ENCODE measurements around the gene TREX2.
A peak's percentile ranks its signal among the peaks of the same experiment; 100 is the strongest.

GRCh38 chrX:153400146-153401132 is 45.4 kb downstream of the TREX2 start:
- no peak for TF ChIP-seq POLR2A (IDR thresholded peaks at IDR 0.05)
- TF ChIP-seq, protein P1, sequence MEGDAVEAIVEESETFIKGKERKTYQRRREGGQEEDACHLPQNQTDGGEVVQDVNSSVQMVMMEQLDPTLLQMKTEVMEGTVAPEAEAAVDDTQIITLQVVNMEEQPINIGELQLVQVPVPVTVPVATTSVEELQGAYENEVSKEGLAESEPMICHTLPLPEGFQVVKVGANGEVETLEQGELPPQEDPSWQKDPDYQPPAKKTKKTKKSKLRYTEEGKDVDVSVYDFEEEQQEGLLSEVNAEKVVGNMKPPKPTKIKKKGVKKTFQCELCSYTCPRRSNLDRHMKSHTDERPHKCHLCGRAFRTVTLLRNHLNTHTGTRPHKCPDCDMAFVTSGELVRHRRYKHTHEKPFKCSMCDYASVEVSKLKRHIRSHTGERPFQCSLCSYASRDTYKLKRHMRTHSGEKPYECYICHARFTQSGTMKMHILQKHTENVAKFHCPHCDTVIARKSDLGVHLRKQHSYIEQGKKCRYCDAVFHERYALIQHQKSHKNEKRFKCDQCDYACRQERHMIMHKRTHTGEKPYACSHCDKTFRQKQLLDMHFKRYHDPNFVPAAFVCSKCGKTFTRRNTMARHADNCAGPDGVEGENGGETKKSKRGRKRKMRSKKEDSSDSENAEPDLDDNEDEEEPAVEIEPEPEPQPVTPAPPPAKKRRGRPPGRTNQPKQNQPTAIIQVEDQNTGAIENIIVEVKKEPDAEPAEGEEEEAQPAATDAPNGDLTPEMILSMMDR (IDR thresholded peaks at IDR 0.05), result peak in 2 of 4 experiments; percentile 7 to 34
